Endometrial microvascular endothelial cells (primary cell): ENCODE results near the gene IL33. TPM values are rescaled to one million over a fixed set of nuclear protein-coding genes. Genes with fewer than 3 reads are reported as not detected.

Experiments
- in situ Hi-C: cut with HindIII; loops from 2 replicates; pipeline ENCODE4 v1.10.0; 2017; ENCODE audit warnings: low sequenced_read_pairs, low pct_unique_long_range_greater_than_20kb; ENCODE audit errors: inconsistent ontology term
- total RNA-seq: library from RNA; depleted of rRNA; stranded (reverse); fragments of >200 nt; gene quantifications from one replicate; pipeline ENCODE4 v1.2.3, GENCODE V29; 2015; ENCODE audit errors: inconsistent ontology term

The IL33 gene
- total RNA-seq, 1 donor from 2014 or later = 1.7 TPM

DNA sequence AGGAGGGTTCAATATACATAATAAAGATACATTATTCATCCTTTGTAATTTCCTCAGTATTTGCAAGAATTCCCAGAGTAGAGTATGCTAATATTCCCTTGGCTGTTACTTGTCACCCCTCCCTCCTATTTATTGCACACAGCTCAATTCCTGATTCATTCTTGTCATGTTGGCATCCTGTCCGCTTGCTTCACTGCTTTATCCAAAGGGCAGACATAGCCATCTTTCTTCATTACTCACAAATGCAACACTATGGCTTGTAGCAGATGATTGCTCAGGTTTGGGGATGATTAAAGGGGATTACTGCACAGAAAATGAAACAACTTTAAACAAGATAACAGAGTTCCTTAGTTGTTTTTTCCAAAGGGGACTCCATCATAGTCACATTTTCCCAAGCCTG lies 1.2 kb upstream of the IL33 start:
- in situ Hi-C loops = no loop called here

DNA sequence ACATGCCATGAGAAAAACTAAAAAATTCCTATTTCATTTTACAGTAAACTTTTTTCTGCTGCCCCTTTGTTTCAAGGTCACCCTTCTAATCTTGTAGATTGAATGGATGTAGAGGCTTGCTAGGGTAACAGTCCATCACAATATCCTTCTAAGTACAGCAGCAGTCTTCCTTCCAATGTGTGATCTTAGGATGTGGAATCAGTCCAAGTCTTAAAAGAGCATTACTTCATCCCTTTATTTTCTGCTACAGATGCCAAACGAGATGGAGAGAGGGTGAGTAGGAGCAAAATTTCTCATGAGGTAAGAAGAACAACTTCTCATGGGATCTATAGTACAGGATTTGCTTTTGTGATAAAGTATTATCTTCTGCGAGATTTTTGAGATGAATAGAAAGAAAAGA lies 704 bp upstream of the IL33 start:
- in situ Hi-C loops = no loop called here

DNA sequence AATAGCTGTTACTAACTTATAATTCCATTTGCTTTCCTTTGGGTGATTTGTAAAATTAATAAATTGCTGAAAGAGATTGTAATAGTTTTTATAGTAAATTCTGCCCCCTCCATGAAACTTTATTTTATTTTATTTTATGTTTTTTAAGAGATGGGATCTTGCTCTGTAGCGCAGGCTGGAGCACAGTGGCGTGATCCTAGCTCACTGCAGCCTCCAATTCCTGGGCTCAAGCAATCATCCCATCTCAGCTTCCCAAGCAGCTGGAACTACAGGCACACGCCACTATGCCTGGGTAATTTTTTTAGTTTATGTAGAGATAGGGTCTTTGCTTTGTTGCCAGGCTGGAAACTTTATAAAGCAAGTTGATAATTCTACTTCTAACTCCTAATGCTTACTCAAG lies 395 bp downstream of the IL33 start:
- in situ Hi-C loops = no loop called here

DNA sequence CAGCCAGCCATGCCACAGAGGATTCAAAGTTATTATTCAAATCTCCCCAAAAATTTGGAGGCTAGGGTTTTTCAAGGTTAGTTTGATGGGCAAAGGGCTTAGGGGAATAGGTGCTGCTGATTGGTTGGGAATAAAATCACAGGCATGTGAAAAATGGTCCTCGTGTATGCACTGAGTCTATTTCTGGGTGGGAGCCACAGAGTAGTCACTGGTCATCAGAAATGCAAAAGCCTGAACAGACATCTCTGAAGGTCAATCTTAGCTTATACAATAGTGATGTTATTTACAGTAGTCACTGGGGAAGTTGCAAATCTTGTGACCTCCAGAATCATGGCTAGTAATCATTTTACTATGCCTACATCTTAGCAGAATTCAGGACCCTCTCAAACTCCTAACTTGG lies 1.3 kb downstream of the IL33 start:
- in situ Hi-C loops = no loop called here

DNA sequence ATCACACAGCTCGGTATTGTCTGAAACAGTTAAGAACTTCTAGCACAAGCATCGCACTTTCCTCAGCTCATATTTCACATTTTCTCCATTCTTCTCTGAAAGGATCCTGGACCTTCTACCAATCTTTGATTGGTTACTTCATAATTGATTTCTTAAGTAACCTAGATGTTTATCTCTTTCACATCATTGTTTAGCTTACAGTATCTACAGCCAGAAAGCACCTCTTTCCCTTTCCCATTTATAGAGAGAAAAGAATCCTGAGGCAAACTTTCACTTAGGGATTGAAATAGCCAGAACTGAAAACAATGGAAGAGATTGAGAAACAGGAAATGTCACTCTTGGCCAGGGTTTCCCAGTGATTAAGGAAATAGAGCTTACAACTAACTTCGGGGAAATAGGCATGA lies 2.5 kb downstream of the IL33 start:
- in situ Hi-C loops = no loop called here

DNA sequence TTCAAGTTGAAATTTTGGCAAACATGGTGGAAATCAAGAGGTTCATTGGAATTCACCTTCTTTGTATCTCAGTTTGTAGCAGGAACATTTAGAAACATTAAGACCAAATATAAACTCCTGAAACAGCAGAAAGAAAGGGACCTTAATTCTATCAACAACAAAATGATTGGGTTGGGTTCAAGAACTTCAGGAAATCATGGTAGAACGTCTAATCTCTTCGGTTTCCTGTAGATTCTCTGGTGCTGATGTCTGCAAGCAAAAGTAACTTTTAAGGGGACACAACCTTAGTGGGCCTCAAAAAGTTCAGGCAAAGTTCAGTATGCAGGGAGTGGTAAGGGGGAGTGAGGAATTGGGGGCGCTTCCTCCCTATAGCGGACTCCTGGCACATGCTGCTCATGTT lies 3.4 kb downstream of the IL33 start:
- in situ Hi-C loops = no loop called here

DNA sequence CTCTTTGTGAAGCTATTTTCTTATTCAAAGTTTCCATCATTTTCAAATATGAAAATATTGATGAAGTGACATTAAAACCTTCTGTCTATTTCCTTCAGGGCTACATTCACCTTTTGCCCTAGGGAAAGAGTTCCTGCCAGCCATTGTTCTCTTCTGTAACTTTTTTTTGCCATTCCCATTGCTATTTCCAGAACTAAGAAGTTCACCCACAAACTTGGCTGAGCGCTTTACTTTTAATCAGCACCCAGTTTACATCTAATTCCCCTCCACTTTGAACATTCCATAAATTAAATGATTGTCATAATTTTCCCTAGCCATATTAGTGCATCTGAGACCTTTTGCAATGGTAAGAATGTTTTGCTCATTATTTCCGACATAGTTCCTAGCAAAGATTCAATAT lies 4.4 kb downstream of the IL33 start:
- in situ Hi-C loops = no loop called here

DNA sequence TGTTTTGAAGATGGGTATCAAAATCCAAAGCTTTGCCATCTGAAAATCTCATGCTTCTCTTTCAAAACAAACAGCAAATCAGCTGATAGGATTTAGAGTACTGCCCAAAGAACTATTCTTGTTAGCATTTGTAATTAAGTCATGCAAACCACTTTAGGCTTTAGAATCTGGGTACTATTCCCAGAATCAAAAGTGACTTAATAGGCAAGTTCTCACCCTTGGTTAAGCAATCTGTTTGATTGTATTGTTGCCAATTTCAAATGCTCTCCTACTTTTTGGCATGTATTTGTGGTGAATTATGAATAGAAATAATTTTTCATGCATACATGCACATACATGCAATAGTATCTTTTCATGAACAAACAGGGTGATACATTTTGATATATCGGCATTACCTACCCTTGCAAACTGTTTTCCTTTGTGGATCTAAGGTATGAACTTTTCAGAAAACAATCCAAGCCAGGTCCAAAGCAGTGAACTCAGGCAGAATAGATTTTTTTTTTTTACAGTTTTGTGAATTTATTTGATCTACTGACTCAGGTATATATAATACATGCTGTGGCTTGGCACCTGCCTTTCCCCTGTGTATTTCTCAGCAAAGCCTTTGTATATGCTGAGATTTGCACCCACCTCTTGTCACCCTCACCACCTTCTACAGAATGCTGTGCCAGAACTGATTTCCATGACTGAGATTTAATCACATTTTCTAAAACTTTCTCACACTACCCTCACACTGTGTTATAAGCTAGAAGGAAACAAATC lies 9.0 kb downstream of the IL33 start:
- in situ Hi-C loops = loop anchor here (5.0 kb wide), 1 partner anchor 37 kb away; no protein-coding TSS in a partner anchor

DNA sequence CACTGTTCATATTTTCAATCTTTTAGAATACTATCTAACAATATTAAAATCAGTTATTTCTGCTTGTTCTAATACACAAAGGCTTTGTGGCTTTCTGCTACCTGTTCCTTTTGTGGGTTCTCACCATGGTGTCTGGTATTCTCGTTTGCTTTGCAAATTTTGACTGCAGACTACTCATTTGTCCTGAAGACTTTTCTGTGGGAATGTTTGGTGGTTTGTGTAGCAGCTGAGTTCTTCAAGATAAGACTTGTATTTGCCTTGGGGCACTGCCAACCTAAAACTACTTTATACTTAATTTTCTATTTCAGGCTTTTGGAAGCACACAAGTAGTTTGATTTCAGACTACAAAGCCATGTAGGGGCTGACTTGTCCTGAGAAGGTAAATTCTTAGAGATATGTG lies 11.1 kb downstream of the IL33 start:
- in situ Hi-C loops = loop anchor here (5.0 kb wide), 1 partner anchor 39 kb away; no protein-coding TSS in a partner anchor

DNA sequence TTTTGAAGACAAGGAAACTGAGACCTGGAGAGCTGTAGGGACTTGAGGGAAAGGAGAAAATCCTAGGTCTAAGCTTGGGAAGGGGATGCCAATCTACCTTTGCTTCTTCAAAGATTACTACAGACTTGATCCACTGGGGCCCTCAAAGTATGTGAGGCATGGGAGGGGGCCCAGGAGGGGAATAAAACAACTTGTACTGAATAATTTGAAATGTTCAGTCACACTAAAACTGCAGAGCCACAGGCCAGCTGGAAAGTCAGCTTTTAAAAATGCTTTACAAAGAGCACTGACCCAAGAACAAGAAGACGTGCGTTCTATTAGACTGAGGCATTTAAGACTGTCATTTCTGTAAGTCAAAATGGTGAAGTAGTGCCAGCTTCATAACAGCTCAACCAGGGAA lies 13.6 kb downstream of the IL33 start:
- in situ Hi-C loops = loop anchor here (5.0 kb wide), 1 partner anchor 42 kb away; no protein-coding TSS in a partner anchor

DNA sequence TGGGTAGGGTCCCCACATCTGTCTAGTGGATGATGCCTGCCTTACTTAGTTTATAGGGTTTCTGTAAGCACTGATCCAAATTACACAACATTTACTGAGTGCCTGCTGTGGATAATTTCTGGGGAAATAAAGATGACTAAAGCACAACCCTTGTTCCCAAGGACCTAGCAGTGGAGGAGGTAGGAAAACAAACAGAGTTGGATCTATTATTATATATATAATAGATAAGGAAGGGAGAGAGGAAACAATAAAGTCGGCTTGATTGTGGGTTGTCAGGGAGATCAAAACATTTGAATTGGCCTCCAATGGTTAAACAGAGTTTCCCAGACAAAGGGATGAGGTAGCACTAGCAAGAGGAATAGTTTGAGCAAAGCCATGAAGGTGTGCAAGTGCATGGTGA lies 14.0 kb downstream of the IL33 start:
- in situ Hi-C loops = loop anchor here (5.0 kb wide), 1 partner anchor 42 kb away; no protein-coding TSS in a partner anchor

DNA sequence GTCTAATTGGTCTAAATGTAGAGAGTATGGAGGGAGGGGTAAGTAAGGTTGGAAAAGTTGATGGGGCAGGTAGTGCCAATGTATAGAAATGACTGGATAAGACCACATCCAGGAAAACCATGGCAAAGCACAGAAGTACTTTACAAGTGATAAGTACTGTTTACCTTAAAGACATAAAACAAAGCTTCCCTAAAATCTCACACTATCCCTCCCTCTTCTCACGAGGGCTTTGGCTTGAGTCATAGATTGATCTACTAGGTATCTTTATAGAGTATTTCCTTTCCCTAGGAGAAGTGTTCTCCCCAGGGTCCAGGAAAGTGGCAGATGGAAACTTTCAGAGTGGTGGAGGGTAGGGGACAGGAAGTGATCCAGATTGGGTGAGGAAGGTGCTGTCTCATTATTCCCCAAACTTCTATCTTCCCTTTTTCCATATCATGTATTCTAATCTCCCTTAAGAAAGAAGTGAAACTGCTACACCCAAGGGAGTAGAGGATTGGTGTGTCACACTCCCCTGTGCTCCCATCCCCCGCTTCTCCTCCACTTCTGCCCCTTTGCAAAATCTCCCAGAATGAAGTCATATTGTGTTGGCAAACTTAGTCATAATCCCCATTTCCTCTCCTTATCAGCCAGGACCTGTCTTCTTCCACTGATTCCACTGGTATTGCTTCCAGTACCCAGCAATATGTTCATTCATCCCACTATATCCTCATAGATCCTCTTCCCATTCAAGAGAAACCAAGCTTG lies 14.6 kb downstream of the IL33 start:
- in situ Hi-C loops = no loop called here

DNA sequence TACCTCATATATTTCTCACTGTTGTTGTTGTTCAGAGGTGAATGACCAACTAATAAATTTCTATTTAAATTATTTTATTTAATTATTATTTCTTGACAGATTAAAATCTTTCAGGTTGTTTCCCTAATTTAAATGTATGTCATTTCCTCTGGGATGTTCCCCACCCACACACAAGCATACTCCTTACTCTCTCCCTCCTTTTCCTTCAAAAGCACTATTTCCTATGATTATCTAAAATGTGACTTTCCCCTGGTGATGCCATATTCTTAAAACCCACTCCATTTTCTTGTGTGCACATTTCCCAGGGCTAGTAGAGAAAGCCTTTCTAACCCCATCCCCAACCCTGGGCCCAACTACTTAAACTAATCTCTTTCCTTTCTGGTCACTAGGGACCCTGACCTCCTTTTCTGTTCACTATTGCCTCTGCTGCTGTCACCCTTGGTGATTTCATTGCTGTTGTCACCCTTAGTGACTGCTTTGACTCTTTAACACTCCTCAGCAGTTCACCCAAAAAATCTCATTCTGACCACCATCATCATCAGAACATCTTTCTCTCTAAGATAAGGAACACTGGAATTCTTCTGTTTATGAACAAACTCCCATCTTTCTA lies 16.8 kb downstream of the IL33 start:
- in situ Hi-C loops = no loop called here

DNA sequence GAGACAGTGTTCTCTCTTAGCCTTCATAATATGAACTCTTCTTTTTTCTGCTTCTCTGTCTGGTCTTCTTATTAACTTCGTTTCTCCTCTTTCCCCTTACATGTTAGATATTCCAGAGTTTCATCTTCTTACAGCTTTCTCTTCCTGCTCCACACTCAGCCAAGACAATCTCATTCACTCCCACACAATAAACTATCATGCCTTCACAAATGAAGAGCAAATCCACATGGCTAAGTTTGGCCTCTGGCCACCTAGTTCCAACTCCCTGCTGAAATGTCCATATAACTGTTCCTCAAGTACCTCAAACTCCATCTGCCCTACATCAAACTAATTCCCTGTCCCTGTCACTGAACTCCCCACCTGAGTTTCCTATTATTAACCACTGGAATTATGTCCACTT lies 18.4 kb downstream of the IL33 start:
- in situ Hi-C loops = no loop called here

DNA sequence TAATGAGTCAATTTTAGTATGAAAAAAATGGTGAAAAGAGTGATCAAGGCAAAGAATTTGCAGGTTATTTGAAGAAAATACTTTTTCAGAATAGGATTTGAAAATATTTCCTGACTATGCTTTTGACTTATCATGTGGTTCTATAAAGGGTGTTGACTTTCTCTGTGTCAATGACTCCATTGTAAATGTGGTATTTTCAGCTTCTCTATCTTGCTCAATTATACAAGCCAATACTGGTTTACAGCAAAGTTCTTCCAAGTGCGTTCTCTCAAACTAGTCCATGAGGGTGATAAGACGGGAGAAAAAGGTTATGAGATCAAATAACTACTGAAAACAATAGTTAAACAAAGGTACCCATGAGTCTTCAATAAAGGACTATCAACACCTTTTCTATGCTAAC lies 21.7 kb downstream of the IL33 start:
- in situ Hi-C loops = no loop called here

DNA sequence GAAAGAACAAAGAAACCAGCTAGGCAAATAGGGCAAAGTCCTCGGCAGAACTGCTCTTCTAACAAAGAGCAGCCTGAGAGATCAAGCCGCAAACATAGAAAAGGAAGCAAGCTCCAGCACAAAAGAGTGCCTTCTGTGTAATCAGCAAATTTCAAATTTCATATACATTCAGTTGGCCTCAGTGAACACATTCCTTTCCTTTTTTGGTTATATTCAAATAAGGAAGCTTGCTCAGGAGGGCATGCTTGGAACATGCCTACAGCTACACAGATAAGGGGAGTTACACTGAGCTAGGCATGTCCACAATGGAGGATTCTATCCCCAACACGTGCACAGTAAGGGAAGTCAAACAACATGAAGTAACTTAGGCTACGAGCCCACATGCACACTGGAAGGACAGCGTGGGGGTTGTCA lies 23.4 kb downstream of the IL33 start:
- in situ Hi-C loops = no loop called here

DNA sequence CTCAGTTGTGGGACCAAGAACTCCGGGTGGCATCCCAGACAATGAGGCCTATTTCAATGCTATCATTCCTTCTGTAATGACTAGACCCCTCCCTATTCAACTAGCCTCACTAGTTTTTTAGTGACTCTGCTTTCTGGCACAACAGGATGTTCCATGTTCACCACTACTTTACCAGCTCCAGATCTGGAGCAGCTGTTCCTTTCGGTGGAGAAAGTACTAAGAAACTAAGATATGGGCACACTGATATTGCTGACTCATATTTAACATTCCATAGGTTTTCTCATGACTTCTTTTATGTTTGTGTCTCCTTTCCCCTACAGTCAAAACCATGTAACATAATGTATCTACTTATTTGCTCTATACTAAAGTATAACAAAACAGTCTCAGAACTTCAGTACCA lies 24.1 kb downstream of the IL33 start:
- in situ Hi-C loops = no loop called here

DNA sequence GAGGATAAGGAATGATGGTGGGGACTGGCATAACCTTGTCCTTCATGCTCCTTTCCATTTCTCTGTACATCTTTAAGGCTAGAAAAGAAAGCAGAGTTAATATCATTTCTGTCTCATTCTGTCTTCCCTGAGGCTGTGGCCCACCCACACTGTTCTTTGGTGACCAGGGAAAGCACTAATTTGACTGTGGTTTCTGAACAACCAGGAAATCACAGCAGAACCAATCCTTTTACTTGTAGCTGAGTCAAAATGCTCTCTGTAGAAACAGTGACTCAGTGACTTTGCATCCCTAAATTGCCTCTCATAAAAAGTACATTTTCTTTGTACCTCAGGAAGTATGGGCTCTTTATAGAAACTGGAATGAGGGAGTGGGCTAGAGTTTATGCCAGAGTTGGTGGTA lies 28.1 kb downstream of the IL33 start:
- in situ Hi-C loops = no loop called here

DNA sequence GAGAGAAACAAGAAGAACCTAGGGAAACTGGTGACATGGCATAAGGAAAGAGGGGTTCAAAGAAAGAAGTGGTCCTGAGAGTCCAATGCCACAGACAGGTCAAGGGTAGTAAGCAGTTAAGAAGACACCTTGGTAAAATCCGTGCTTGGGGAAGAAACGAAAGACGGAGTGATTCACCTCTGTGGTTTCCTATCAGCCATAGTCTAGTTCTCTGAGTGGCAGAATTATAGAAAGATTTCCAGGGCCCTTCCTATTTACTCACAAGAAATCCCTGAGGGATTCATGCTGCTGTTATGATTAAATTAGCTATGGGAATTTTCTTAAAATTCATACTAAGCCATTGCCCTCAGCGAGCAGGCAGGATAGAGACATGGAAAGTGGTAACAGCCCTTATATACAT lies 31.7 kb downstream of the IL33 start:
- in situ Hi-C loops = no loop called here

DNA sequence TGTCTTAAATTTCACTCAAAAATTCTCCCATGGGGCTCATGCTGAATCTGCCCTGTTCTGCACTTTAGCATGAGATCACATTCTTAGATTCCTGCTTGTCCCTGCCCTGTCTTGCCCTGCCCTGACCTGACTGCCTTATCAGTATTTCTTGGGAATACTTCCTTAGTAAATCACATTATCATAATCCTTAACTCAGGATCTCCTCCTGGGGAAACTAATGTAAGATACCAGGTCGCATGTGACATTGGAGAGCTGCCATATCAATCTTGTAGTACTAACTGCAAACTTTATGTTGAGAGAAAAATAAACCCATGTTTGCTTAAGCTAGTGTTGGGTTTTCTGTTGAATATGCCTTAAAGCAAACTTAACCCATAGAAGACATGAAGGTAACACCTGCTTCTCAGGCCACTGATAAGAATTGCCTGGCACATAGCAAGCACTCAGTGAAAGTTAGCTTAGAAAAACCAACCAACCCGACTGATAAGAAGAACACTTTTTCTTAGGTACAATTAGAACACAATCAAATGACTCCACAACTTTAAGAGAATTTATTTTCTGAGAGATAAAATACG lies 53.3 kb downstream of the IL33 start:
- in situ Hi-C loops = no loop called here
